PC-3 (cell line): ENCODE results near the gene DOCK8. TPM values are rescaled to one million over a fixed set of nuclear protein-coding genes. Genes with fewer than 3 reads are reported as not detected.
A peak's percentile ranks its signal among the peaks of the same experiment; 100 is the strongest.

ENCODE experiments used
- ATAC-seq: fragments of 200-7000 bp; cut with Tn5 transposase; 2 replicates; pipeline ENCODE4 v1.9.1; 2020; ENCODE audit warnings: mild to moderate bottlenecking, moderate library complexity
- BruUV-seq: library from RNA; stranded (reverse); fragments of 400-500 nt; replicated peaks from 2 replicates; lab custom pipeline; 2021; lab: Mats Ljungman, UMichigan
- CTCF ChIA-PET: fragments of 300-600 bp; sonication (Branson Sonifier 250); formaldehyde crosslinking; loops from one replicate; lab custom pipeline; 2022; ENCODE audit warnings: antibody characterized with exemption; lab: Charles Lee
- POLR2A ChIA-PET: fragments of 300-600 bp; sonication (Branson Sonifier 250); formaldehyde crosslinking; loops from one replicate; lab custom pipeline; 2022; ENCODE audit warnings: antibody characterized with exemption; ENCODE audit not compliant: unreplicated experiment; lab: Charles Lee
- DNase-seq: peaks from one replicate; pipeline ENCODE4 v3.0.0-alpha.2; 2015
- H2AFZ ChIP-seq: fragments of 300-600 bp; sonication (generic); 2 replicates; pipeline ENCODE4 v1.6.0; 2016; ENCODE audit warnings: antibody characterized with exemption, low read length
- H3F3A ChIP-seq: fragments of 300-600 bp; sonication (generic); one replicate; pipeline ENCODE4 v1.6.0; 2017; ENCODE audit warnings: antibody characterized with exemption, low read length, control low read depth, mild to moderate bottlenecking; ENCODE audit not compliant: unreplicated experiment
- H3K27ac ChIP-seq: fragments of 300-600 bp; sonication (generic); 2 replicates; pipeline ENCODE4 v1.5.1; 2016; ENCODE audit warnings: mild to moderate bottlenecking, low read length
- H3K27me3 ChIP-seq: fragments of 300-600 bp; sonication (generic); 2 replicates; pipeline ENCODE4 v1.6.1; 2016; ENCODE audit warnings: low read length, mixed read lengths
- H3K36me3 ChIP-seq: fragments of 300-600 bp; sonication (generic); 2 replicates; pipeline ENCODE4 v1.6.1; 2016; ENCODE audit warnings: low read depth, mixed run types, low read length, mixed read lengths
- H3K4me1 ChIP-seq: fragments of 300-600 bp; sonication (generic); 2 replicates; pipeline ENCODE4 v1.5.1; 2016; ENCODE audit warnings: low read length; ENCODE audit not compliant: insufficient read depth
- H3K4me2 ChIP-seq: fragments of 300-600 bp; sonication (generic); 2 replicates; pipeline ENCODE4 v1.6.0; 2016; ENCODE audit warnings: low read length
- H3K4me3 ChIP-seq: fragments of 300-600 bp; sonication (generic); 2 replicates; pipeline ENCODE4 v1.5.1; 2016; ENCODE audit warnings: mild to moderate bottlenecking, low read length, mixed read lengths
- H3K79me2 ChIP-seq: fragments of 300-600 bp; sonication (generic); 2 replicates; pipeline ENCODE4 v1.6.1; 2017; ENCODE audit warnings: low read length, mixed read lengths
- H3K9ac ChIP-seq: fragments of 300-600 bp; sonication (generic); 2 replicates; pipeline ENCODE4 v1.6.0; 2016; ENCODE audit warnings: mild to moderate bottlenecking, low read length
- H3K9me2 ChIP-seq: fragments of 300-600 bp; sonication (generic); replicated peaks from 2 replicates; pipeline ENCODE4 v1.6.1; 2016; ENCODE audit warnings: mixed run types, low read length, mixed read lengths
- H3K9me3 ChIP-seq: fragments of 300-600 bp; sonication (generic); 2 replicates; pipeline ENCODE4 v1.6.1; 2016; ENCODE audit warnings: low read length, mixed read lengths
- H4K20me1 ChIP-seq: fragments of 300-600 bp; sonication (generic); 2 replicates; pipeline ENCODE4 v1.6.1; 2016; ENCODE audit warnings: low read length, mixed read lengths
- CTCF ChIP-seq: fragments of 300-600 bp; sonication (generic); conservative IDR thresholded peaks from 2 replicates; pipeline ENCODE4 v1.5.1; 2017; ENCODE audit warnings: antibody characterized with exemption, low read depth, mild to moderate bottlenecking, low read length
- EZH2 ChIP-seq: fragments of 300-600 bp; sonication (generic); IDR thresholded peaks from one replicate; pipeline ENCODE4 v1.6.1; 2017; ENCODE audit warnings: antibody characterized with exemption, mild to moderate bottlenecking, low read length; ENCODE audit not compliant: unreplicated experiment
- EZH2phosphoT487 ChIP-seq: fragments of 300-600 bp; sonication (generic); IDR thresholded peaks from 2 replicates; pipeline ENCODE4 v1.6.1; 2018; ENCODE audit warnings: mild to moderate bottlenecking, antibody characterized with exemption, low read length, borderline replicate concordance
- intact Hi-C: fragments of 100-400 bp; cut with micrococcal nuclease; formaldehyde crosslinking; loops from 2 replicates; pipeline ENCODE4 v1.9.0; 2023
- total RNA-seq: library from RNA; depleted of rRNA; stranded (reverse); fragments of >200 nt; gene quantifications from 2 replicates; pipeline ENCODE4 v1.2.3, GENCODE V29; 2014

DOCK8 gene
- total RNA-seq, 1 experiment from 2014 or later = 1.9 TPM

GRCh38 chr9:477193-477592, 262.5 kb downstream of the DOCK8 start:
- no peak for TF ChIP-seq EZH2phosphoT487
- TF ChIP-seq CTCF = no peak
- TF ChIP-seq EZH2 = no peak
- intact Hi-C loops = loop anchor here (1.0 kb wide), 1 partner anchor 12 kb away; no protein-coding TSS in a partner anchor
- H3K79me2 ChIP-seq = no peaks in the 10 kb centered on the region
- H2AFZ ChIP-seq = no peak overlapping the region
- no peaks in the 10 kb centered on the region for H3K9me2 ChIP-seq
- BruUV-seq = no TSS peak
- peak overlapping the region; percentile 69 for H3K4me2 ChIP-seq
- CTCF ChIA-PET = no interaction called here
- peak; percentile 37 for ATAC-seq
- H4K20me1 ChIP-seq = no peaks in the 10 kb centered on the region
- no peaks in the 10 kb centered on the region for H3K9me3 ChIP-seq
- H3K27me3 ChIP-seq = no peaks in the 10 kb centered on the region
- peak overlapping the region; percentile 64 for H3K27ac ChIP-seq
- POLR2A ChIA-PET = interaction anchor here (0.7 kb wide), 1 partner anchor 29 kb away, joined by 3 read pairs; no protein-coding TSS in a partner anchor
- peak; percentile 45 for DNase-seq
- H3F3A ChIP-seq = no peaks in the 10 kb centered on the region
- H3K4me1 ChIP-seq = peaks cover 46% of the 10 kb centered on the region
- H3K4me3 ChIP-seq = peak overlapping the region; percentile 14; the same call in 1 of the 2 replicates
- H3K9ac ChIP-seq = peak overlapping the region; percentile 14; the same call in 1 of the 2 replicates
- no peaks in the 10 kb centered on the region for H3K36me3 ChIP-seq

GRCh38 chr9:479304-479970, 264.8 kb downstream of the DOCK8 start:
- peak; percentile 74 for DNase-seq
- intact Hi-C loops = no loop called here

More at GRCh38 chr9:479304-479970, 264.8 kb downstream of the DOCK8 start:
- Histone ChIP-seq H3K27me3 (no peaks in the 10 kb centered on the region), H3F3A (no peaks in the 10 kb centered on the region), H4K20me1 (no peaks in the 10 kb centered on the region), H3K36me3 (no peaks in the 10 kb centered on the region), H2AFZ (peak overlapping the region; percentile 61), H3K9me3 (no peaks in the 10 kb centered on the region), H3K4me2 (peak overlapping the region; percentile 33), H3K9ac (no peak overlapping the region; the same call in 1 of the 2 replicates), H3K79me2 (no peaks in the 10 kb centered on the region), H3K4me1 (peaks cover 35% of the 10 kb centered on the region), H3K9me2 (no peaks in the 10 kb centered on the region), H3K27ac (peak overlapping the region; percentile 63), H3K4me3 (no peak overlapping the region)
- POLR2A ChIA-PET = no interaction called here
- CTCF ChIA-PET = interaction anchor here (0.5 kb wide), 1 partner anchor 92 kb away, joined by 3 read pairs; no protein-coding TSS in a partner anchor
- ATAC-seq = peak; percentile 50; the same call in 1 of the 2 replicates
- no TSS peak for BruUV-seq
- no peak for TF ChIP-seq EZH2phosphoT487
- TF ChIP-seq CTCF = no peak
- no peak for TF ChIP-seq EZH2
